Body of pancreas (tissue), 4 donors: Measurements from ENCODE around the gene MIS12.

ENCODE experiments used
- CTCF ChIP-seq, 7 experiments: fragments of 450-650 bp in 4 of 7; fragments of 200-600 bp in 3 of 7; sonication (generic) in 3 of 7; IDR thresholded peaks; one replicate each; pipeline ENCODE4 v1.5.1; 2016 to 2019; ENCODE audit warnings: antibody characterized with exemption in 7 of 7
- POLR2A ChIP-seq, 3 donors: fragments of 450-650 bp; IDR thresholded peaks; one replicate each; pipeline ENCODE4 v1.6.1; 2016; ENCODE audit warnings: antibody characterized with exemption in 3 of 3, mild to moderate bottlenecking in 2 of 3

- TF ChIP-seq CTCF (IDR thresholded peaks at IDR 0.05) (no peak), POLR2A (IDR thresholded peaks at IDR 0.05) (no peak)
These were observed 13.9 kb upstream of the MIS12 start for GRCh38 chr17:5472511-5472910.
